GM19324 (cell line): ENCODE measurements around the gene ABLIM2.

ENCODE experiments used
- ATAC-seq: cut with Tn5 transposase; IDR thresholded peaks from one replicate; pipeline ENCODE4 v1.9.1; 2021; ENCODE audit warnings: mild to moderate bottlenecking, moderate library complexity; ENCODE audit not compliant: unreplicated experiment, low FRiP score

ABLIM2 gene

DNA sequence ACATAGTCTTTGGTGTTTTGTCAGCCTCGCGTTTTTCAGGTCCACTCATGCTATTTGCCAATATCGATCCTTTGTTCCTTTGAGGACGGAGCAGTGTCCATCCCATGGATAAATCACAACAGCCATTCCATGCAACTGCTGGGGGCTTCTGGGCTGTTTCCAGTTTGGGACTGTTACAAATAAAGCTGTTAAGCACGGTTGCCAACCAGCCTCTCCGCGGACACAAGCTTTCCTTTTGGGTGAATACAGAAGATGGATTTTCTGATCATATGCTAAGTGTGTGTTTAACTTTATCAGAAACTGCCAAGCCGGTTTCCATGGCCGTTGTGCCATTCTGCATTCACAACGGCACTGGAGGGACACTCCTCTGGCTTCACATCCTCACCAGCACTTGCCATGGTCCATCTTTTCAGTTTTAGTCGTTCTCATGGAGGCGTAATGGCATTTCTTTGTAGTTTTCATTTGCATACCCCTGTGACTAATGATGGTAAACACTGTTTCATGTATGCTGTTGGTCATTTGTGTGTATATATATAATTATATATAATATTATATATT lies 67.8 kb downstream of the ABLIM2 start:
- ATAC-seq, result no peak

- no peak for ATAC-seq
Measured at GRCh38 chr4:8090312-8090711, 68.3 kb downstream of the ABLIM2 start.

DNA sequence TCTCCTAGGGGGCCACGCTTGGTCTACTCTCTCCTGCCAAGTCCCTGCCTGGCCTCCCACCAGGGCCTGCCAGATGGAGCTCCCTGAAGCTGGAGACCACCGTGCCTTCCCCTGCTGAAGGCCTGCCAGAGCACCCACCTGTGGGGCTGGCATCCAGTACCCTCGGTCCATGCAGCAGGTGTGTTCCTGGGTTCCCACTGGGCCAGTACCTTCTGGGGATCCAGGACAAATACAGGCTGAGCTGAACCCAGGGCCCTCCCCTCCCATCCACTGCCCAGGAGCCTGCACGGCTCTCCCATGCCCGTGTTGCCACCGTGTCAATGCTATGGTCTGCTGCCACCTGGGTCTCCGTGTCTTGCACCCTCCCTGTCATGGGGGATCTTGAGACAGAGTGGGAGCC lies 68.8 kb downstream of the ABLIM2 start:
- ATAC-seq, result no peak

GRCh38 chr4:8088966-8089491 lies 69.6 kb downstream of the ABLIM2 start:
- no peak for ATAC-seq

DNA sequence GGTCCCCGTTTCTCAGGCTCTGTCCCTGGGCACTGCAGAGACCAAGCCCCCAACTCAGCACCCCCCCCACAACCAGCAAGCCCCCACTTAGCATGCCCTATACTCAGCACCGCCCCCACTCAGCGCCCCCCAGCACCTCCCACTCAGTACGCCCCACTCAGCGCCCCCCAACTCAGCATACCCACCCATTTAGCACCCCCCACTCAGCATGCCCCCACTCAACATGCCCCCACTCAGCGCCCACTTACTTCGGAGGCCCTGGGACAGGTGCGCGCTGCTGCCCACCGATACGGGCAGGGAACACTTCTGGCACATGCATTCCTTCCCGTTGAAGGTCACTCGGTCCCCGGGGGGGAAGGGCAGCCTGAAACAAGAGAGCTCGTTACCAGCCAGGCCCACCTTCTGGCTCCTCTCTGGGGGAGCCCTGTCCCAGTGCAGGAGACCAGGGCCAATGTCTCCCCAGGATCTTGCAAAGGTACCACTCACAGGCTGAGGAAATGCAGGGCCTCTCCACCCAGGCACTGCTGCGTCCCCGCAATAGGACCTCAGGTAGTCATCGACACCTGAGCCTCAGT lies 70.6 kb downstream of the ABLIM2 start:
- no peak for ATAC-seq

DNA sequence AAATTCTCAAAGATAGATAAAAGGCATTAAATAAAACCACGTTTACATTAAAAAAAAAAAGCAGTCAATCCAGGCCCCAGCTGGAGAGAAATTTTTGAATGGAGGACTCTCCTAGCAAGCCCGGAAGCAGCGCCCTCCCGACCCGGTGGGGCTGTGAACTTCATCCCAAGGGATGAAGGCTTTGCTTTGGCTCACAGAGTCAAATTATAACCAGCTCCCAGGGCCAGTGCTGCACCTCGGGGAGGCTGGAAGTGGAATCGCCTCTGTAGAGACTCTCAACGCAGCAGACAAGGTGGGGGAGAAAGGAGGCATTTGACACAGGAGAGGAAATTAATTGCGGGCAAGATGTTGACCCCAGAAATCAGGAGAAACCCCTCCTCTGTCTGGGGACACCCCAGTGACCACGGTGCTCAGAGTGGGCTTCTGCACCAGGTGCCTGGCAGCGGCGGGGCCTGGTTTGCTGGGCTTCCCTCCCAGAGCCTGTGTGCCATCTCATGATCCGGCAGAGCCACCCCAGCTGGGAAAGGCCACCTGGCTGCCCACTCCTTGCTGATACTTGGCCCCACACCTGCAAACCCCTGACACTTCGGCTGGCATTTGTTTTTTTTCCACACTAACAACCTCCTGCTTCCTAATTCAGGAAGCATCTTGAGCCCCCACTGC lies 71.7 kb downstream of the ABLIM2 start:
- no peak for ATAC-seq

DNA sequence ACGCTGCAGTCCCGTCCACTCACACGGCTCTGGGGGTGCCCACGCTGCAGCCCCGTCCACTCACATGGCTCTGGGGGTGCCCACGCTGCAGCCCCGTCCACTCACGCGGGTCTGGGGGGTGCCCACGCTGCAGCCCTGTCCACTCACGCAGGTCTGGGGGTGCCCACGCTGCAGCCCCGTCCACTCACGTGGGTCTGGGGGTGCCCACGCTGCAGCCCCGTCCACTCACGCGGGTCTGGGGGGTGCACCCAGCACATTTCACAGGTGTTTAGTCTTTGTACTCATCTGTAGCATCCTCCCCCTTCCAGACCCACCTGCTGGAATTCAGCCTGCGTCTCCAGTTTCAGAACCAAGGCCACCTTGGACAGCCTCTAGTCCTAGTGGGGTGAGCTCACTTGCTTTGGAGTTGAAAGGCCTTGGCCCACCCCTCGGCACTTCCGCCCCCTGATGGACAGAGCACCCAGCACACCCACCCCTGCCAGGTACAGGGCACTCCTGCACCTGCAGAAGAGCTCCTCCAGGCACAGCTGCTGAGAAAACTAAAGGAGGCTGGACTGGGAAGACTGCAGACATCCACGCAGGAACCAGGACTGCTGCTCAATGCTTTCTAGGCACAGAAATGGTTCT lies 73.0 kb downstream of the ABLIM2 start:
- no peak for ATAC-seq

- ATAC-seq, result no peak
Measured at GRCh38 chr4:8084712-8085490, 73.7 kb downstream of the ABLIM2 start.

- ATAC-seq, result no peak
Measured at GRCh38 chr4:8084031-8084660, 74.5 kb downstream of the ABLIM2 start.

GRCh38 chr4:8083086-8083825 lies 75.4 kb downstream of the ABLIM2 start:
- ATAC-seq, result no peak

DNA sequence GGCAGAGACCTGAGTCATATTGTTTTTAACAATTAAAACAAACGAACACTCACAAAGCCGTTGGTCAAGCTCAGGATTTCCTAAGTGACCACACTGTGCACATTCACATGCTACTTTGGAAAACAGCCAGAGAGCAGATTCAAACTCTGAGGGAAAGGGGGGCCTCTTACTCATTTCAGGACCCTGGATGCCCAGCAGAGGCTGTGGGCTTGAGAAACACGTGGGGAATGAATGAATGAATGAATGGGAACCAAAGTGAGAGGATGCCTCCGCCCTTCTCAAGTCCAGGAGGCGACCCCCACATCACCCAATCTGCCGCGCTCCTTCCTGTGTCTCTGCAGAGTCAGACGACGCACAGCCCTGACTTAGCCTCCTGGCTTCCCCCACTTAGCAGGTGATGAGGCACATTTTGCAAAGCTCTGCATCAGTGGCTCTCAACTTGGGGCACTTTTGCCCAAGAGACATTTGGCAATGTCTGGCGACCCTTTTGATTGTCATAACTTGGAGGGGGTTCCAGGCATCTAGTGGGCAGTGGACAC lies 76.0 kb downstream of the ABLIM2 start:
- no peak for ATAC-seq

GRCh38 chr4:8081621-8082516 lies 76.7 kb downstream of the ABLIM2 start:
- ATAC-seq, result no peak

GRCh38 chr4:8081171-8081570 lies 77.4 kb downstream of the ABLIM2 start:
- ATAC-seq, result no peak

- ATAC-seq, result no peak
Measured at GRCh38 chr4:8080754-8081065, 77.9 kb downstream of the ABLIM2 start.

- no peak for ATAC-seq
Measured at GRCh38 chr4:8079916-8080753, 78.5 kb downstream of the ABLIM2 start.

DNA sequence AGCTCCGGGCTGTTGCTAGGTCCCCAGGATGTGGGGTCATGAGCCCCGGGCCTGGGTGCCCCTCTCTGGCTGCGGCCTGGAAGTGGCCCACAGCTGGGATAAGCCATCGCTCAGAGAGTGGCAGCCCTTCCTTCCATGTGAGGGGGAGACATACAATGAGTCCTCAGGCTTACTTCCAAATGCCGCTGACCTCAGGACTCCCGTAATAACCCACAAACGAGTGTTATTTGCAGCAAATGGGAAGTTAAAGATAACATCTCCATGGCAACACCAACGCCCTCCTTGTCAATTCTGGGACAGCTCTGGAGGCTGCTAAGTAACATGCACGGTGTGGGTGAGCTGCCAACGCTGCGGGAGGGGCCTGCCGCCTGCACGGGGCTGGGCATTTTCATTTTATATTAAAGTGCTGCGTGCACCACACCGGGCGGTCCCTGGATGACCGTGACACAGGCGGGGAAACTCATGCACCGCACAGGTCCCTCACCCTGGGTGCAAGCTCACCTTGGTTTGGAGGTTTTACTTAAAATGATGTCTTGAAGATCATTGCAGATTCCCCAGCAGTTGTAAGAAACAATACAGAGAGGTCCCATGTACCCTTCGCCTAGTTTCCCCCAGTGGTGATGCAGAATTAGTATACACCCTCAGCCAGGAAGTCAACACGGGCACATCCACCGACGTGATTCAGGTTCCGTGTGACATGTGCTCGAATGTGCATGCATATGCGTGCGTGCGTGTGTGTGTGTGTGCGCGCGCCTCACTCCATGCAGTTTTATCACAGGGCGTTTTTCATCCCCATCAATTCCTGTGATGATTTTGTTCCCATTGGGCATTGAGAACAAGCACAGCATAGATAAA lies 79.4 kb downstream of the ABLIM2 start:
- ATAC-seq, result no peak

GRCh38 chr4:8078610-8079015 lies 80.0 kb downstream of the ABLIM2 start:
- ATAC-seq, result no peak
